Caco-2 (cell line): Measurements from ENCODE around the gene ANKRD13D. TPM values are rescaled to one million over a fixed set of nuclear protein-coding genes. Genes with fewer than 3 reads are reported as not detected.

Source experiments
- BruUV-seq: library from RNA; stranded (reverse); fragments of 400-500 nt; replicated peaks from 2 replicates; lab custom pipeline; 2021; lab: Mats Ljungman, UMichigan
- CTCF ChIA-PET: fragments of 300-600 bp; sonication (Branson Sonifier 250); formaldehyde crosslinking; loops from one replicate; lab custom pipeline; 2022; ENCODE audit warnings: antibody characterized with exemption; lab: Charles Lee
- POLR2A ChIA-PET: fragments of 300-600 bp; sonication (Branson Sonifier 250); formaldehyde crosslinking; loops from one replicate; lab custom pipeline; 2022; ENCODE audit warnings: antibody characterized with exemption; lab: Charles Lee
- DNase-seq, 2 experiments: peaks; one replicate each; pipeline versions ENCODE4 v3.0.0 to v3.0.0-alpha.2; 2020 to 2022
- H3K27me3 ChIP-seq: replicated peaks from 2 replicates; pipeline ENCODE4 v1.6.0; 2011; ENCODE audit warnings: low read length; ENCODE audit not compliant: control insufficient read depth, insufficient read depth
- H3K36me3 ChIP-seq: 2 replicates; pipeline ENCODE4 v1.5.1; 2011; ENCODE audit warnings: low read length; ENCODE audit not compliant: control insufficient read depth, insufficient read depth
- H3K4me1 ChIP-seq: fragments of 250-450 bp; sonication (Bioruptor Pico); 2 replicates; pipeline ENCODE4 v1.5.1; 2020; ENCODE audit warnings: mild to moderate bottlenecking
- H3K4me3 ChIP-seq: 2 replicates; pipeline ENCODE4 v1.5.1; 2011; ENCODE audit warnings: low read depth, mild to moderate bottlenecking, control low read depth, low read length
- H3K9me3 ChIP-seq: fragments of 250-450 bp; sonication (Bioruptor Pico); 2 replicates; pipeline ENCODE4 v1.5.1; 2020; ENCODE audit warnings: mild to moderate bottlenecking, moderate library complexity
- H3K27ac Mint-ChIP-seq: one replicate; pipeline ENCODE4 v1.8.0; 2022; ENCODE audit warnings: mixed read lengths; ENCODE audit not compliant: unreplicated experiment
- H3K27me3 Mint-ChIP-seq: one replicate; pipeline ENCODE4 v1.8.0; 2022; ENCODE audit warnings: mixed read lengths; ENCODE audit not compliant: insufficient read depth, unreplicated experiment
- H3K36me3 Mint-ChIP-seq: one replicate; pipeline ENCODE4 v1.8.0; 2022; ENCODE audit warnings: mild to moderate bottlenecking, mixed read lengths; ENCODE audit not compliant: insufficient read depth, unreplicated experiment
- H3K4me1 Mint-ChIP-seq: one replicate; pipeline ENCODE4 v1.8.0; 2022; ENCODE audit warnings: low read depth, mixed read lengths; ENCODE audit not compliant: unreplicated experiment
- H3K4me3 Mint-ChIP-seq: one replicate; pipeline ENCODE4 v1.8.0; 2022; ENCODE audit warnings: mild to moderate bottlenecking, moderate library complexity, mixed read lengths; ENCODE audit not compliant: unreplicated experiment
- H3K9me3 Mint-ChIP-seq: one replicate; pipeline ENCODE4 v1.8.0; 2022; ENCODE audit warnings: mixed read lengths; ENCODE audit not compliant: unreplicated experiment
- intact Hi-C: fragments of 100-400 bp; cut with micrococcal nuclease; formaldehyde crosslinking; loops from one replicate; pipeline ENCODE4 v1.10.0; 2022; ENCODE audit not compliant: unreplicated experiment
- total RNA-seq: library from RNA; stranded (reverse); gene quantifications from 2 replicates; pipeline ENCODE4 v1.2.3, GENCODE V29; 2022
- TF ChIP-seq, protein P1 (sequence below), 2 experiments: fragments of 200-600 bp in 1 of 2; IDR thresholded peaks; 1 replicate in 1 of 2; 2 replicates in 1 of 2; pipeline versions ENCODE4 v1.5.1 to v1.8.0; 2011 to 2022; ENCODE audit warnings: antibody characterized with exemption in 1 of 2, control low read depth in 1 of 2, inconsistent platforms in 1 of 2, low read depth in 1 of 2, low read length in 1 of 2, mild to moderate bottlenecking in 1 of 2, moderate library complexity in 1 of 2; ENCODE audit not compliant: insufficient read depth in 1 of 2, severe bottlenecking in 1 of 2, unreplicated experiment in 1 of 2

The ANKRD13D gene
- total RNA-seq, 1 experiment from 2014 or later: 88.6 TPM

DNA sequence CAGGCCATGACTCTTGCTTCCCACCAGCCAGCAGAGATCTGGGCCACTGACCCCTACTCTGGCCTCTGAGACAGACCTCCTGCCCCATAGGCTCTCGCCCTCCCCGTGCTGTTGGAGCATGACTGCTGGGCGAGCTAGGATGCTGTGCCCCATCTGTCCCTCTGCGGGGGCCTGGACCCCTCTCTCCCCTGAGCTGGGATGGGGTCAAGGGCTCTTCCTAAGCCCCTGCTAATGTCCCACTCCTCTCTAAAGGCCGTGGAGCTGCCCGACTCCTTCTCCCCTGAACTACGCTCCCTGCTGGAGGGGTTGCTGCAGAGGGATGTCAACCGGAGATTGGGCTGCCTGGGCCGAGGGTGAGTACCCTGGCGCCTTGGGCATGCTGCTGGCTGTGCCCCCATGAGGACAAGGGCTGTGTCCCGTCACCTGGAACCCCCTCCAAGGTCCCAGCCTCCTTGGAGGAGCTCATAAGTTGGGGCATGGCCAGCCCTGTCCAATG lies 6.2 kb upstream of the ANKRD13D start:
- Mint-ChIP-seq H3K36me3 (peaks cover 89% of the 10 kb centered on the region), H3K4me3 (no peak overlapping the region), H3K4me1 (peaks cover 11% of the 10 kb centered on the region), H3K27me3 (no peaks in the 10 kb centered on the region), H3K27ac (no peak overlapping the region), H3K9me3 (no peaks in the 10 kb centered on the region)
- Histone ChIP-seq H3K27me3 (no peaks in the 10 kb centered on the region), H3K9me3 (no peaks in the 10 kb centered on the region), H3K4me1 (peaks cover 10% of the 10 kb centered on the region), H3K4me3 (no peak overlapping the region), H3K36me3 (peaks cover 11% of the 10 kb centered on the region)
- no peak for DNase-seq
- BruUV-seq: no TSS peak
- ChIA-PET POLR2A (interaction anchor here (0.5 to 0.8 kb wide), 3 partner anchors 16 to 427 kb away, joined by 3 to 5 read pairs (median 4); partner anchors contain the start of gene GRK2), CTCF (interaction anchor here (0.9 kb wide), 1 partner anchor 69 kb away, joined by 3 read pairs; no protein-coding TSS in a partner anchor)
- TF ChIP-seq, protein P1, sequence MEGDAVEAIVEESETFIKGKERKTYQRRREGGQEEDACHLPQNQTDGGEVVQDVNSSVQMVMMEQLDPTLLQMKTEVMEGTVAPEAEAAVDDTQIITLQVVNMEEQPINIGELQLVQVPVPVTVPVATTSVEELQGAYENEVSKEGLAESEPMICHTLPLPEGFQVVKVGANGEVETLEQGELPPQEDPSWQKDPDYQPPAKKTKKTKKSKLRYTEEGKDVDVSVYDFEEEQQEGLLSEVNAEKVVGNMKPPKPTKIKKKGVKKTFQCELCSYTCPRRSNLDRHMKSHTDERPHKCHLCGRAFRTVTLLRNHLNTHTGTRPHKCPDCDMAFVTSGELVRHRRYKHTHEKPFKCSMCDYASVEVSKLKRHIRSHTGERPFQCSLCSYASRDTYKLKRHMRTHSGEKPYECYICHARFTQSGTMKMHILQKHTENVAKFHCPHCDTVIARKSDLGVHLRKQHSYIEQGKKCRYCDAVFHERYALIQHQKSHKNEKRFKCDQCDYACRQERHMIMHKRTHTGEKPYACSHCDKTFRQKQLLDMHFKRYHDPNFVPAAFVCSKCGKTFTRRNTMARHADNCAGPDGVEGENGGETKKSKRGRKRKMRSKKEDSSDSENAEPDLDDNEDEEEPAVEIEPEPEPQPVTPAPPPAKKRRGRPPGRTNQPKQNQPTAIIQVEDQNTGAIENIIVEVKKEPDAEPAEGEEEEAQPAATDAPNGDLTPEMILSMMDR (IDR thresholded peaks at IDR 0.05; ENCODE audit: insufficient read depth in 1 of 2, low read depth in 1 of 2, low read length in 1 of 2, severe bottlenecking in 1 of 2, unreplicated experiment in 1 of 2): no peak
- intact Hi-C loops: no loop called here

- CTCF ChIA-PET: interaction anchor here (0.9 kb wide), 1 partner anchor 68 kb away, joined by 3 read pairs; no protein-coding TSS in a partner anchor
- Histone ChIP-seq H3K4me3 (no peak overlapping the region), H3K9me3 (no peaks in the 10 kb centered on the region), H3K4me1 (peaks cover 13% of the 10 kb centered on the region), H3K36me3 (peaks cover 9% of the 10 kb centered on the region), H3K27me3 (no peaks in the 10 kb centered on the region)
- DNase-seq: no peak
- no TSS peak for BruUV-seq
- TF ChIP-seq, protein P1 (IDR thresholded peaks at IDR 0.05; ENCODE audit: insufficient read depth in 1 of 2, low read depth in 1 of 2, low read length in 1 of 2, severe bottlenecking in 1 of 2, unreplicated experiment in 1 of 2): no peak
- intact Hi-C loops: no loop called here
- POLR2A ChIA-PET: interaction anchor here (0.5 to 0.8 kb wide), 2 partner anchors 17 to 428 kb away, joined by 3 to 4 read pairs; partner anchors contain the start of gene GRK2
- Mint-ChIP-seq H3K27me3 (no peaks in the 10 kb centered on the region), H3K9me3 (no peaks in the 10 kb centered on the region), H3K27ac (no peak overlapping the region), H3K36me3 (peaks cover 94% of the 10 kb centered on the region), H3K4me1 (peaks cover 13% of the 10 kb centered on the region), H3K4me3 (no peak overlapping the region)
These were observed 5.6 kb upstream of the ANKRD13D start for GRCh38 chr11:67283481-67283963.

DNA sequence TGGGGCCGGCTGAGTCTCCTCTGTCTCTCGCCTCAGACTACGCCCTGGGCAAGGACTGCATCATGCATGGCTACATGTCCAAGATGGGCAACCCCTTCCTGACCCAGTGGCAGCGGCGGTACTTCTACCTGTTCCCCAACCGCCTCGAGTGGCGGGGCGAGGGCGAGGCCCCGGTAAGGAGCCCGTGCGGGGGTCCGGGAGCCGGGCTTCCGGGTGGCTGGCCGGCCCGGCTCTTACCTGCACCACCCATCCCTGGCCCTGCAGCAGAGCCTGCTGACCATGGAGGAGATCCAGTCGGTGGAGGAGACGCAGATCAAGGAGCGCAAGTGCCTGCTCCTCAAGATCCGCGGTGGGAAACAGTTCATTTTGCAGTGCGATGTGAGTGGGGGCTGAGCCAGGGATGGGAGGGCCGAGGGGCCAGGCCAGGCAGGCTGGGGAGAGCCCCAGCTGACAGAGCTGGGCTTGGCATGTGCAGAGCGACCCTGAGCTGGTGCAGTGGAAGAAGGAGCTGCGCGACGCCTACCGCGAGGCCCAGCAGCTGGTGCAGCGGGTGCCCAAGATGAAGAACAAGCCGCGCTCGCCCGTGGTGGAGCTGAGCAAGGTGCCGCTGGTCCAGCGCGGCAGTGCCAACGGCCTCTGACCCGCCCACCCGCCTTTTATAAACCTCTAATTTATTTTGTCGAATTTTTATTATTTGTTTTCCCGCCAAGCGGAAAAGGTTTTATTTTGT lies 4.1 kb upstream of the ANKRD13D start:
- H3K36me3 ChIP-seq: peaks cover 9% of the 10 kb centered on the region
- DNase-seq: no peak
- peaks cover 16% of the 10 kb centered on the region for H3K4me1 ChIP-seq
- ChIA-PET CTCF (no interaction called here), POLR2A (interaction anchor here (0.5 kb wide), 1 partner anchor 88 kb away, joined by 27 read pairs; the partner anchor contains the start of gene CLCF1)
- Mint-ChIP-seq H3K36me3 (peaks cover 90% of the 10 kb centered on the region), H3K27me3 (no peaks in the 10 kb centered on the region), H3K4me3 (no peak overlapping the region), H3K27ac (no peak overlapping the region), H3K9me3 (no peaks in the 10 kb centered on the region), H3K4me1 (peaks cover 17% of the 10 kb centered on the region)
- TF ChIP-seq, protein P1 (IDR thresholded peaks at IDR 0.05; ENCODE audit: insufficient read depth in 1 of 2, low read depth in 1 of 2, low read length in 1 of 2, severe bottlenecking in 1 of 2, unreplicated experiment in 1 of 2): no peak
- BruUV-seq: no TSS peak
- intact Hi-C loops: no loop called here
- no peak overlapping the region for H3K4me3 ChIP-seq
- H3K27me3 ChIP-seq: no peaks in the 10 kb centered on the region
- H3K9me3 ChIP-seq: no peaks in the 10 kb centered on the region
